ENCODE measurements around the gene CLDN9.

The CLDN9 gene

GRCh38 chr16:3012246-3012645 is 477 bp upstream of the CLDN9 start:
- Histone ChIP-seq H3K27ac (no peak overlapping the region), H3K4me3 (no peak overlapping the region), H3K27me3 (peaks cover 6 to 70% of the 10 kb centered on the region in 2 donors), H3K36me3 (no peaks in the 10 kb centered on the region), H3K4me1 (peaks cover 0 to 3% (median 0%) of the 10 kb centered on the region in 4 donors), H3K9me3 (no peaks in the 10 kb centered on the region)
- intact Hi-C loops (cut with DNase I; ENCODE audit: low total_unique reads): no loop called here
- DNase-seq: no peak
- no peak for TF ChIP-seq CTCF (IDR thresholded peaks at IDR 0.05)

- intact Hi-C loops (cut with DNase I; ENCODE audit: low total_unique reads): no loop called here
- no peak for DNase-seq
- H3K9me3 ChIP-seq: no peaks in the 10 kb centered on the region
These were observed 798 bp downstream of the CLDN9 start for GRCh38 chr16:3013491-3013951.

GRCh38 chr16:3013998-3014690 is 1.4 kb downstream of the CLDN9 start:
- no peak for TF ChIP-seq CTCF (IDR thresholded peaks at IDR 0.05)
- H3K27ac ChIP-seq: no peak overlapping the region
- H3K4me3 ChIP-seq: no peak overlapping the region
- intact Hi-C loops (cut with DNase I; ENCODE audit: low total_unique reads): no loop called here
- H3K4me1 ChIP-seq: peaks cover 0 to 17% (median 3%) of the 10 kb centered on the region in 4 donors
- DNase-seq: no peak
- H3K27me3 ChIP-seq: peaks cover 6 to 70% of the 10 kb centered on the region in 2 donors
- H3K9me3 ChIP-seq: no peaks in the 10 kb centered on the region
- H3K36me3 ChIP-seq: no peaks in the 10 kb centered on the region

More at GRCh38 chr16:3013491-3013951, 798 bp downstream of the CLDN9 start:
- peaks cover 6 to 70% of the 10 kb centered on the region in 2 donors for H3K27me3 ChIP-seq
- TF ChIP-seq CTCF (IDR thresholded peaks at IDR 0.05): no peak
- no peak overlapping the region for H3K4me3 ChIP-seq
- peaks cover 0 to 14% (median 3%) of the 10 kb centered on the region in 4 donors for H3K4me1 ChIP-seq
- H3K27ac ChIP-seq: no peak overlapping the region
- no peaks in the 10 kb centered on the region for H3K36me3 ChIP-seq

- Histone ChIP-seq H3K4me3 (no peak overlapping the region), H3K27me3 (peaks cover 6 to 65% of the 10 kb centered on the region in 2 donors), H3K4me1 (peaks cover 0 to 23% (median 9%) of the 10 kb centered on the region in 4 donors), H3K9me3 (no peaks in the 10 kb centered on the region), H3K36me3 (no peaks in the 10 kb centered on the region), H3K27ac (no peak overlapping the region)
- no peak for TF ChIP-seq CTCF (IDR thresholded peaks at IDR 0.05)
- intact Hi-C loops (cut with DNase I; ENCODE audit: low total_unique reads): no loop called here
- no peak for DNase-seq
These were observed 2.2 kb downstream of the CLDN9 start for GRCh38 chr16:3014971-3015370.

- Histone ChIP-seq H3K4me1 (peaks cover 0 to 22% (median 10%) of the 10 kb centered on the region in 4 donors), H3K27ac (no peak overlapping the region), H3K9me3 (no peaks in the 10 kb centered on the region), H3K36me3 (no peaks in the 10 kb centered on the region), H3K4me3 (no peak overlapping the region), H3K27me3 (peaks cover 6 to 55% of the 10 kb centered on the region in 2 donors)
- DNase-seq: no peak
- TF ChIP-seq CTCF (IDR thresholded peaks at IDR 0.05): no peak
- intact Hi-C loops (cut with DNase I; ENCODE audit: low total_unique reads): no loop called here
These were observed 3.3 kb downstream of the CLDN9 start for GRCh38 chr16:3015865-3016521.
